ENCODE data around the gene HEXA.

Gene HEXA

GRCh38 chr15:72358650-72359171 is 17.1 kb downstream of the HEXA start:
- no peak for TF ChIP-seq CTCF (conservative IDR thresholded peaks at IDR 0.05; ENCODE audit: low read length)
- no peak for TF ChIP-seq EZH2phosphoT487 (IDR thresholded peaks at IDR 0.05; ENCODE audit: borderline replicate concordance)
- Histone ChIP-seq H3K9me2 (replicated peaks; ENCODE audit: low read depth, low read length) (no peaks in the 10 kb centered on the region), H3K9me3 (ENCODE audit: insufficient read depth, low read depth, low read length) (no peaks in the 10 kb centered on the region), H3K79me2 (ENCODE audit: insufficient read depth, low read length) (no peaks in the 10 kb centered on the region), H3K9ac (ENCODE audit: low read depth, low read length, poor library complexity, severe bottlenecking) (no peak overlapping the region), H3K4me1 (ENCODE audit: insufficient read depth, low read length, poor library complexity, severe bottlenecking) (no peaks in the 10 kb centered on the region), H3K4me3 (ENCODE audit: low read length, poor library complexity, severe bottlenecking) (no peak overlapping the region), H3K4me2 (ENCODE audit: low read depth, low read length, poor library complexity, severe bottlenecking) (no peak overlapping the region), H3F3A (ENCODE audit: low read depth) (no peaks in the 10 kb centered on the region), H3K36me3 (ENCODE audit: insufficient read depth, low read length) (peaks cover 27% of the 10 kb centered on the region; the same call in 1 of the 2 replicates), H4K20me1 (ENCODE audit: insufficient read depth, low read length, poor library complexity, severe bottlenecking) (peaks cover 5% of the 10 kb centered on the region), H3K27me3 (ENCODE audit: insufficient read depth, low read length, poor library complexity, severe bottlenecking) (peaks cover 5% of the 10 kb centered on the region), H2AFZ (ENCODE audit: low read length) (no peak overlapping the region)

- Histone ChIP-seq H3K9ac (ENCODE audit: low read depth, low read length, poor library complexity, severe bottlenecking) (no peak overlapping the region), H3F3A (ENCODE audit: low read depth) (no peaks in the 10 kb centered on the region), H3K4me1 (ENCODE audit: insufficient read depth, low read length, poor library complexity, severe bottlenecking) (no peaks in the 10 kb centered on the region), H3K36me3 (ENCODE audit: insufficient read depth, low read length) (peaks cover 33% of the 10 kb centered on the region; the same call in 1 of the 2 replicates), H3K79me2 (ENCODE audit: insufficient read depth, low read length) (no peaks in the 10 kb centered on the region), H3K9me2 (replicated peaks; ENCODE audit: low read depth, low read length) (no peaks in the 10 kb centered on the region), H3K9me3 (ENCODE audit: insufficient read depth, low read depth, low read length) (no peaks in the 10 kb centered on the region), H3K4me2 (ENCODE audit: low read depth, low read length, poor library complexity, severe bottlenecking) (no peak overlapping the region), H4K20me1 (ENCODE audit: insufficient read depth, low read length, poor library complexity, severe bottlenecking) (peaks cover 1% of the 10 kb centered on the region), H2AFZ (ENCODE audit: low read length) (no peak overlapping the region), H3K27me3 (ENCODE audit: insufficient read depth, low read length, poor library complexity, severe bottlenecking) (peaks cover 5% of the 10 kb centered on the region), H3K4me3 (ENCODE audit: low read length, poor library complexity, severe bottlenecking) (no peak overlapping the region)
- TF ChIP-seq CTCF (conservative IDR thresholded peaks at IDR 0.05; ENCODE audit: low read length), result no peak
- TF ChIP-seq EZH2phosphoT487 (IDR thresholded peaks at IDR 0.05; ENCODE audit: borderline replicate concordance), result no peak
Observed at GRCh38 chr15:72358121-72358520, 17.7 kb downstream of the HEXA start.

- Histone ChIP-seq H4K20me1 (ENCODE audit: insufficient read depth, low read length, poor library complexity, severe bottlenecking) (no peaks in the 10 kb centered on the region), H2AFZ (ENCODE audit: low read length) (no peak overlapping the region), H3K9me2 (replicated peaks; ENCODE audit: low read depth, low read length) (no peaks in the 10 kb centered on the region), H3K9ac (ENCODE audit: low read depth, low read length, poor library complexity, severe bottlenecking) (no peak overlapping the region), H3K4me2 (ENCODE audit: low read depth, low read length, poor library complexity, severe bottlenecking) (no peak overlapping the region), H3K4me1 (ENCODE audit: insufficient read depth, low read length, poor library complexity, severe bottlenecking) (no peaks in the 10 kb centered on the region), H3K27me3 (ENCODE audit: insufficient read depth, low read length, poor library complexity, severe bottlenecking) (no peaks in the 10 kb centered on the region), H3K36me3 (ENCODE audit: insufficient read depth, low read length) (peaks cover 55% of the 10 kb centered on the region; the same call in 1 of the 2 replicates), H3K79me2 (ENCODE audit: insufficient read depth, low read length) (no peaks in the 10 kb centered on the region), H3K9me3 (ENCODE audit: insufficient read depth, low read depth, low read length) (no peaks in the 10 kb centered on the region), H3K4me3 (ENCODE audit: low read length, poor library complexity, severe bottlenecking) (no peak overlapping the region), H3F3A (ENCODE audit: low read depth) (no peaks in the 10 kb centered on the region)
- TF ChIP-seq CTCF (conservative IDR thresholded peaks at IDR 0.05; ENCODE audit: low read length), result no peak
- no peak for TF ChIP-seq EZH2phosphoT487 (IDR thresholded peaks at IDR 0.05; ENCODE audit: borderline replicate concordance)
Observed at GRCh38 chr15:72354496-72354895, 21.3 kb downstream of the HEXA start.

All from Loucy (cell line).